A549 (cell line): Measurements from ENCODE around the gene UBE2D1.

Source experiments
- CEBPB ChIP-seq, 2 experiments: fragments of >200 bp in 1 of 2; sonication (Bioruptor Twin) in 1 of 2; formaldehyde crosslinking in 1 of 2; IDR thresholded peaks; 2 replicates each; pipeline ENCODE4 v1.6.1; 2012 to 2016
- CTCF ChIP-seq: fragments of >200 bp; sonication (Bioruptor Twin); formaldehyde crosslinking; IDR thresholded peaks from 3 replicates; pipeline ENCODE4 v1.5.1; 2016
- POLR2A ChIP-seq: IDR thresholded peaks from 2 replicates; pipeline ENCODE4 v1.6.1; 2012; ENCODE audit warnings: mild to moderate bottlenecking, low read length
- REST ChIP-seq: fragments of 200-600 bp; sonication (generic); IDR thresholded peaks from 2 replicates; pipeline ENCODE4 v1.6.1; 2016; ENCODE audit warnings: antibody characterized with exemption, mild to moderate bottlenecking, moderate library complexity

GRCh38 chr10:58382489-58382995 is 47.7 kb downstream of the UBE2D1 start:
- no peak for TF ChIP-seq REST
- no peak for TF ChIP-seq CTCF
- TF ChIP-seq CEBPB (IDR thresholded peaks at IDR 0.05) = no peak
- TF ChIP-seq POLR2A = no peak
